Choroid plexus epithelial cell (primary cell): ENCODE results near the gene CHCHD10.
A peak's percentile ranks its signal among the peaks of the same experiment; 100 is the strongest.

Experiments
- DNase-seq: peaks from one replicate; pipeline ENCODE4 v3.0.0-alpha.2; 2010; ENCODE audit warnings: low read depth
- H3K4me3 ChIP-seq: 2 replicates; pipeline ENCODE4 v1.5.1; 2011; ENCODE audit warnings: low read depth, mild to moderate bottlenecking, control low read depth, low read length, moderate library complexity
- TF ChIP-seq, protein P1 (sequence below): conservative IDR thresholded peaks from 2 replicates; pipeline ENCODE4 v1.5.1; 2011; ENCODE audit warnings: low read depth, mild to moderate bottlenecking, control low read depth, inconsistent platforms, low read length, moderate library complexity

Gene CHCHD10

DNA sequence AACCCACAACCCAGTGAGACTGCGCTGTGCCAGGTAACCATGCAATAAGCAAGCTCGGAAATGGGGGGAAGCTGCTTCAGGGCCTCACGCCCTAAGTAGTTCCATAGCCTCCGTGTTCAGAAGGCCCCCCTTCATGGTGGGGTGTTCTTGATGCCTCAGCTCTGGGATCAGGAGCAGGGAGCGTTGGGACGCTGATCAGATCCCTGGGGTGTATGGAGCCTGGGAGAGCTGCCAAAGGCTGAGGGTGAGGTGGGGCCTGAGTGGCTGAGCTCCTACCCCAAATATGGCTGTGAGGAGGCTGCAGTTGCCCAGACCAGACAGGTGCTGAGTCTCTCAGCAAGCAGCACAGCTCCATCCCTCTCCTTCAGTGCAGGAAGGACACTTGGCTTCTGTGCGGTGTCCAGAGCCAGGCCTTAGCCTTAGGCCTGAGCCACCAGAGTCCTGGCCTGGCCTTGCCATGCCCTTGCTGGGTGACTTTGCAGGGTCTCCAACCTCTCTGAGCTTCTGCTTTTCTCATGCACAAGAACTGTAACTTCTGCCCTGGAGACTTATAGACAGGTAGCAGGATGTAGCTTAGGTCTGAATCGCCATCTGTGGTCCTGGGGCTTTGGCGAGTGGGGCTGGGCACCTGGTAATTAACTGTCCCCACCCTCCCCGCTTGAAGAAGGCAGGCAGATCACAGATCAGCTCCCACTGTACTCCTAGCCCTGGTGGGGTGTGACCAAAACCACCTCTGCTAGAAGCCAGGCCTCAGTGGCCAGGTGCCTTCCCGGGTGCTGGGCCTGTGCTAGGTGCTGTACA is 10.2 kb upstream of the CHCHD10 start:
- H3K4me3 ChIP-seq, result no peak overlapping the region
- no peak for DNase-seq
- TF ChIP-seq, protein P1, sequence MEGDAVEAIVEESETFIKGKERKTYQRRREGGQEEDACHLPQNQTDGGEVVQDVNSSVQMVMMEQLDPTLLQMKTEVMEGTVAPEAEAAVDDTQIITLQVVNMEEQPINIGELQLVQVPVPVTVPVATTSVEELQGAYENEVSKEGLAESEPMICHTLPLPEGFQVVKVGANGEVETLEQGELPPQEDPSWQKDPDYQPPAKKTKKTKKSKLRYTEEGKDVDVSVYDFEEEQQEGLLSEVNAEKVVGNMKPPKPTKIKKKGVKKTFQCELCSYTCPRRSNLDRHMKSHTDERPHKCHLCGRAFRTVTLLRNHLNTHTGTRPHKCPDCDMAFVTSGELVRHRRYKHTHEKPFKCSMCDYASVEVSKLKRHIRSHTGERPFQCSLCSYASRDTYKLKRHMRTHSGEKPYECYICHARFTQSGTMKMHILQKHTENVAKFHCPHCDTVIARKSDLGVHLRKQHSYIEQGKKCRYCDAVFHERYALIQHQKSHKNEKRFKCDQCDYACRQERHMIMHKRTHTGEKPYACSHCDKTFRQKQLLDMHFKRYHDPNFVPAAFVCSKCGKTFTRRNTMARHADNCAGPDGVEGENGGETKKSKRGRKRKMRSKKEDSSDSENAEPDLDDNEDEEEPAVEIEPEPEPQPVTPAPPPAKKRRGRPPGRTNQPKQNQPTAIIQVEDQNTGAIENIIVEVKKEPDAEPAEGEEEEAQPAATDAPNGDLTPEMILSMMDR, result no peak

DNA sequence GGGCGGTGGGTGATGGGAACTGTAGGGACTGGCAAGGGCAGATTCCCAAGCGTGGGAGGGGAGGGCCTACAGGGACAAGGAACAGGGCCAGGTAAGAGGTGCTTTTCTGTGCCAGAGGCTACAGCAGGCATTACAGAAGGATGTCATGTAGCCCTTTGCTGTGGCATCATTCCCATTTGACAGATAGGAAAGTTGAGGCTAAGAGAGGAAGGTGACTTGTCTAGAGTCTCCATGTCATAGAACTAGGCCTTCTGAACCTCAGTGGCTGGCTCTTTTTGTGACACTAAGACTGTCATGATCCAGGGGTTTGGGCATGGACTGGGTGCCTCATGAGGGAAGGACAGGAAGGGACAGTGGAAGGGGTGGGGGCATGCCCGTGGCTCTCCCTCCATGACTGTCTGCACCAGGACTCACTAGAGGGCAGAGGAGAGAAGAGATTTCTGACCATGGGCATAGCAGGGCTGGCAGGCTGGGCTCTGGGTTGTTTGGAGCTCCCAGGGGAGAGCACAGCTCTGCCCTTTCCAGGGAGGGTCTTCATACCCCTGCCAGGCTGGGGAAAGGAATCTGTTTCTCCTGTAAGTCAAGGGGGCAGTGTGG is 8.1 kb upstream of the CHCHD10 start:
- DNase-seq, result no peak
- TF ChIP-seq, protein P1, result no peak
- no peak overlapping the region for H3K4me3 ChIP-seq

DNA sequence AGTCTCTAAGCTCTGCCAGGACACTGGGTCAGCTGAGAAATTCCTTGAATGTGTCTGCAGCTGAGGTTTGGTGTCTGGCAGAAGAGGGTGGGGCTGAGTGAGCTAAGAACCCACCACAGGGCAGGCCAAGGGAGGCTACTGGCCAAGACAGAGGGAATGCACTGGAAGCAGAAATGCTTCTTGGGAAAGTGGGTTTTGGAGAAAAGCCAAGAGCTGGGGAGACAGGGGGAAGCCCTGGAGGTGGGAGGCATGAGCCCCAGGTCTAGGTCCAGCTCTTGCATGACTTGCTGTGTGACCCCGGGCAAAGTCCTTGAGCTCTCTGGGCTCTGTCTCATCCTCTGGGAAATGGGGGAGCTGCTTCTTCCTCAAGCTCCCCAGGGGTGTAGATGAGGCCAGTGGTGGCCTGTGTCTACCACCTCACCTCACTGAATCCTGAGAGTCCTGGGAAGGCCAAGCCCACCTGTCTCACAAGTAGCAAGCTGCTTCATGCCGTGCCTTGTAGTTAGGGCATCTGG is 7.2 kb upstream of the CHCHD10 start:
- TF ChIP-seq, protein P1, result no peak
- no peak overlapping the region for H3K4me3 ChIP-seq
- peak; percentile 81 for DNase-seq

DNA sequence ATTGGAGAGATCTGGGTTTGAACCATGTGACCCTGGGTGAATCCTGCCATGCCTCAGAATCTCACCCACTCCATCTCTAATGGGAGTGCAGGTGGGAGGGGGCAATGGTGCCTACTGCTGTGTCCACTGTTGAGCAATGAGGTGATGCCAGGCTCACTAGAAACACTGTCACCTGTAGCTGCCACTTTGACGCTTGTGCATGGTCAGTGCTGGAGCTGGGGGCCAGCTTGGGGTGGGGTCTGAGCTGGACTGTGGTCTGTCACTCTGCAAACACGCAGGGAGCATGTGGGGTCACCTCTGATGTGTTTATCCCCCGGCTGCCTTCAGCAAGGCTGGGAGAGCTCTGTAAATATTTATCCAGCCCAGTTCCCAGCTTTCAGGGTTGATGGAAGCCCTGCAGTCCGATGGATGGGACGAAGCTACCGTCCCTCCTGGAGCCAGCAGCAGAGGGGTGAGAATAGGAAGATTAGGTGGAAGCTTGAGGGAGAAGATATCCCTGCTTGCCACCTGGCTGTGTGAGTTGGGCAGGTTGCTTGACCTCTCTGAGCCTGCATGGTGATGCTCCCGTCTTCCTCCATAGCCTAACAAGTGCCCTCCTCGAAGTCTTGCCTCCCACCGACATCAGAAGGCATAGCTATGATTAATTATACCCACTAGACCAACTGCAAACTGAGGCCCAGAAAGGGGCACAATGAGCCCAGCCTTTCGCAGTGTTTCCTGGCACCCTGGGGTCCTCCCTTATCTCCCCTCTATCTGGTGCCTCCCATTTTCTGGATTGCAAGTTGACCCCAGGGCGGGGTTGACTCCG is 6.5 kb upstream of the CHCHD10 start:
- no peak for DNase-seq
- TF ChIP-seq, protein P1, result no peak
- H3K4me3 ChIP-seq, result no peak overlapping the region

DNA sequence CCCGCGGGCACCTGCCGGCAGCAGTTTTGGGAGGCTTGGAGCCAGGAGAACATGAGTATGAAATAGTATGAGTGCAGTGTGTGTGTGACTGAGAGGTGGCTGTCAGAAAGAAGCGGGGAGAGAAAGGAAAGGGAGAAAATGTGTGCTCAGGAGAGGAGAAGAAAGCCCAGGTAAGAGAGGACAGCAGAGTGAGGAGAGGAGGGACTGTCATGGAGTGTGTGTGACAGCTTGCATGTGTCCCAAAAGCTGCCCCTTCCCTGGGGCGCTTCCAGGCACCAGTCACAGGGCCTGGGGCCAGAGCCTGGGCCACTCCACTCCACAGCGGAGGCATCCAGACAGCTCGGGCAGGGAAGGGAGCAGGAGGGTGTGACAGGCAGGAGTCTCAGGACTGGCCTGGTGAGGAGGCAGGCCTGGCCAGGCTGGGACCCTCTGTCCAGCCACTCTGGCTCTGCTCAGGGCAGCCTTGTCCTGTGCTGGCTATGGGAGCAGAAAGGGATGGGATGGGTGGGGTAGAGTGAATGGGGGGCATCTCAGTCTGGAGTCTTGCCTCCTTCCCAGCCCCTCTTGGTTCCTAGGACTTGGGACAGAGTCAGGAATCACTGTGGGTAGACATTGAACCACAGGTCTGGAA is 5.8 kb upstream of the CHCHD10 start:
- TF ChIP-seq, protein P1, result no peak
- DNase-seq, result no peak
- peak overlapping the region; percentile 51 for H3K4me3 ChIP-seq

DNA sequence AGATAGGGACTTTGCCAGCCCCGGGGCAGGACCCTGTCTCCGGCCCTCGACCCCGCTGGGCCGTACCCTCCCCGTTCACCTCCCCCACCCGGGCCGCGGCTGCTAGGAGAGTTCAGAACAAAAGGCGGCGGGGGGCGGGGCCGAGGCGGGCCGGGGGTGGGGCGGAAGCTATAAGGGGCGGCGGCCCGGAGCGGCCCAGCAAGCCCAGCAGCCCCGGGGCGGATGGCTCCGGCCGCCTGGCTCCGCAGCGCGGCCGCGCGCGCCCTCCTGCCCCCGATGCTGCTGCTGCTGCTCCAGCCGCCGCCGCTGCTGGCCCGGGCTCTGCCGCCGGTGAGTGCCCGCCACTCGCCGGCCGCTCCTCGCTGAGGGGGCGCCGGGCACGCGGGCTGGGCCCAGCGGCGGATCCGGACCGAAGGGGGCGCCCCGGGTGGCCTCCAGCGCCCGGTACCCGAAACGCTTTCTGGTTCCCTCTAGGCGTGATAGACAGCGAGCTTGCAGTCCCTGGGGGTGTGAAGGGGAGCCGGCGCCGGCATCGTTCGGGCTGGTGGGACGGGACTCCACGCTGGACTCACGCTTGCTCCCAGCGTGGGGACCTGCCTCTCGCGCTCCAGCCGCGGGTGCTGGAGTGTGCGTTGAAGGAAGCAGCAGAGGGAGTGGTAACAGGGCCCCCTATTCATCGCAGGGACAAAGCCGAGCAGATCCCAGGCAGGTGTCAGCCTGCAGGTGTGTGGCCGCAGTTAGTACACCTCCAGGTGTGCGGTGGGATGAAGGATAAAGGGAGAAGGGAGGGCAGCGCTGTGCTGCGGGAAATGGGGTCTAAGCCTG is 5.1 kb upstream of the CHCHD10 start, which contains the start of gene MMP11:
Gene MMP11 (plus strand): TSS at position 201 of the 825 bp plus-strand sequence. CDS start 22 bp downstream, at position 223.
- H3K4me3 ChIP-seq, result peak within 1 kb of the TSS; percentile 51
- no peak for DNase-seq
- TF ChIP-seq, protein P1, result peak; percentile 7
